ENCODE results near the gene NCEH1. TPM values are rescaled to one million over a fixed set of nuclear protein-coding genes. Genes with fewer than 3 reads are reported as not detected.

The NCEH1 gene
- total RNA-seq, 2 donors from 2014 or later, result 9.1 to 12.7 TPM

- Histone ChIP-seq H3K4me3 (no peak overlapping the region), H3K9me3 (no peaks in the 10 kb centered on the region), H3K27ac (no peak overlapping the region), H3K27me3 (replicated peaks; ENCODE audit: insufficient read depth) (no peaks in the 10 kb centered on the region), H3K36me3 (no peaks in the 10 kb centered on the region), H3K4me1 (replicated peaks) (no peaks in the 10 kb centered on the region)
- TF ChIP-seq CTCF (IDR thresholded peaks at IDR 0.05), result no peak
- TF ChIP-seq POLR2A (IDR thresholded peaks at IDR 0.05), result no peak
- no peak for TF ChIP-seq POLR2AphosphoS5 (IDR thresholded peaks at IDR 0.05)
- DNase-seq (ENCODE audit: low spot score), result no peak
- intact Hi-C loops (cut with DNase I), result no loop called here
- WGBS, result 96% methylated on average over 1 of the region's 1 CpG
These were observed 9.9 kb downstream of the NCEH1 start for GRCh38 chr3:172700936-172701455.

DNA sequence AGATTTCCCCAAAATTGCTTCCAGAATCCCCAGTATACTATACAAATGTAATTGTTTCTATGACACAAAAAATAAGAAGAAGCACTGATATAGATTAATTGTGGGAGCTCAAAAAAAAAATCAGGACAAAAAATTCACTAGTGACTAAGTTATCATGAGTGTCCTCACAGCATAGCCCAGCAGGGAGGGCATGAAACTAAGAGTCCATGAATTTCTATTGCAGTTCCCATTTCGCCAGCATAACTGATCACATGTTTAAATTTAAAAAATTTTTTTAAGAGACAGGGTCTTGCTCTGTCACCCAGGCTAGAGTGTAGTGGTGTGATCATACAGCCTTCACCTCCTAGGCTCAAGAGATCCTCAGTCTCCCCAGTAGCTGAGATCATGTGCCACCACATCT, 10.6 kb downstream of the NCEH1 start:
- H3K4me1 ChIP-seq (replicated peaks), result no peaks in the 10 kb centered on the region
- H3K9me3 ChIP-seq, result no peaks in the 10 kb centered on the region
- no peak for TF ChIP-seq CTCF (IDR thresholded peaks at IDR 0.05)
- no peak for TF ChIP-seq POLR2AphosphoS5 (IDR thresholded peaks at IDR 0.05)
- no peak for TF ChIP-seq POLR2A (IDR thresholded peaks at IDR 0.05)
- 96% methylated on average over 1 of the region's 1 CpG for WGBS
- no peaks in the 10 kb centered on the region for H3K36me3 ChIP-seq
- DNase-seq (ENCODE audit: low spot score), result no peak
- no peak overlapping the region for H3K4me3 ChIP-seq
- no peaks in the 10 kb centered on the region for H3K27me3 ChIP-seq (replicated peaks; ENCODE audit: insufficient read depth)
- H3K27ac ChIP-seq, result no peak overlapping the region
- intact Hi-C loops (cut with DNase I), result no loop called here

DNA sequence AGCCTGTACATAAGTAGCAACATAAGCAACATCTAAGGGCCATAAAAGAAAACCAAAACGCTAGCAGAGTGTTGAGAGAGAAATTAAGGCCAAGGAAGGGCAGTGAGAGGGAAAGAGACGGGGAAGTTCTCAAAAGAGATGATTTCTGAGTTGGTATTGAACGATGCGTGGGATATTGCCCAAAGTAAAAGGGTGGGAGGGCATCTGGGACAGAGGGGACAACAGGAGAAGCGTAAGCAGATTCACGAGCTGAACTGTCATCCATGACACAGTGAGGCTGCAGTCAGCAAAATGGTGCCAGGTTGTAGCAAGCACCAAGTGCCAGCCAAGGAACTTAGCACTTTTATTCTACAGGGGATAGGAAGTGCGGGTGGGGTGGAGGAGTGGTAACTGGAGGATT, 11.8 kb downstream of the NCEH1 start:
- H3K27ac ChIP-seq, result no peak overlapping the region
- no peaks in the 10 kb centered on the region for H3K27me3 ChIP-seq (replicated peaks; ENCODE audit: insufficient read depth)
- no peak for DNase-seq (ENCODE audit: low spot score)
- H3K4me1 ChIP-seq (replicated peaks), result no peaks in the 10 kb centered on the region
- intact Hi-C loops (cut with DNase I), result no loop called here
- WGBS, result 87% methylated on average over 7 of the region's 7 CpGs
- no peak overlapping the region for H3K4me3 ChIP-seq
- H3K9me3 ChIP-seq, result no peaks in the 10 kb centered on the region
- H3K36me3 ChIP-seq, result no peaks in the 10 kb centered on the region
- TF ChIP-seq POLR2A (IDR thresholded peaks at IDR 0.05) (no peak), CTCF (IDR thresholded peaks at IDR 0.05) (no peak), POLR2AphosphoS5 (IDR thresholded peaks at IDR 0.05) (no peak)

- 77% methylated on average over 6 of the region's 6 CpGs for WGBS
- Histone ChIP-seq H3K4me3 (no peak overlapping the region), H3K27me3 (replicated peaks; ENCODE audit: insufficient read depth) (no peaks in the 10 kb centered on the region), H3K36me3 (no peaks in the 10 kb centered on the region), H3K9me3 (no peaks in the 10 kb centered on the region), H3K27ac (peak overlapping the region in 1 of 2 donors; percentile 46), H3K4me1 (replicated peaks) (no peaks in the 10 kb centered on the region)
- DNase-seq (ENCODE audit: low spot score), result no peak
- TF ChIP-seq POLR2AphosphoS5 (IDR thresholded peaks at IDR 0.05), result no peak
- TF ChIP-seq POLR2A (IDR thresholded peaks at IDR 0.05), result no peak
- TF ChIP-seq CTCF (IDR thresholded peaks at IDR 0.05), result no peak
- intact Hi-C loops (cut with DNase I), result no loop called here
These were observed 12.2 kb downstream of the NCEH1 start for GRCh38 chr3:172698631-172699030.

DNA sequence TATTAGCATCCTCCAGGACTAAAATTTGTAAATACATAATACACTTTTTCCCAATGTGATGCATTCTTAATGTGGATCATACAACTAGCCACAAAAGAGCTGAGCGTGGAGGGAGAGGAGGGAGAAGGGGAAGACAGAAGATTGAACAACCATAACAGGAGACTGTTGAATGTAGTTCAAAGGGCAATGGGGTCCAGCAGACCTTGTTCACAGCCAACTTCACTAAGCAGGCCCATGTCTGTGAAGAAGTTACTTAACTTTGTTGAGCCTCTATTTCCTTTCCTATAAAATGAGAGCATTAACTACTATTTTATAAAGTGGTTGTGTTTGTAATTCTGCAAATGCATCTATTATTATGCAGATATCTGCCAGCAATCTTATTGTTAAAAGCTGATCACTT, 13.3 kb downstream of the NCEH1 start:
- H3K27ac ChIP-seq, result no peak overlapping the region
- DNase-seq (ENCODE audit: low spot score), result no peak
- no peak overlapping the region for H3K4me3 ChIP-seq
- H3K9me3 ChIP-seq, result no peaks in the 10 kb centered on the region
- TF ChIP-seq POLR2A (IDR thresholded peaks at IDR 0.05) (no peak), POLR2AphosphoS5 (IDR thresholded peaks at IDR 0.05) (no peak), CTCF (IDR thresholded peaks at IDR 0.05) (no peak)
- intact Hi-C loops (cut with DNase I), result no loop called here
- H3K36me3 ChIP-seq, result no peaks in the 10 kb centered on the region
- WGBS, result 100% methylated on average over 1 of the region's 1 CpG
- no peaks in the 10 kb centered on the region for H3K4me1 ChIP-seq (replicated peaks)
- no peaks in the 10 kb centered on the region for H3K27me3 ChIP-seq (replicated peaks; ENCODE audit: insufficient read depth)

Measured in prostate gland (tissue), 2 donors.